ENCODE data around the gene RERE. TPM values are rescaled to one million over a fixed set of nuclear protein-coding genes. Genes with fewer than 3 reads are reported as not detected.

RERE gene
- total RNA-seq, 3 donors from 2014 or later, result 99.5 to 204 (median 174) TPM

GRCh38 chr1:8670371-8670818 lies 147.0 kb downstream of the RERE start:
- no peak for TF ChIP-seq CTCF (IDR thresholded peaks at IDR 0.05)
- no peak overlapping the region for H3K4me3 ChIP-seq
- intact Hi-C loops (cut with DNase I, micrococcal nuclease), result no loop called here
- DNase-seq (no peak), ATAC-seq (no peak)
- no peaks in the 10 kb centered on the region for H3K36me3 ChIP-seq (ENCODE audit: low read depth)
- peaks cover 15% of the 10 kb centered on the region for H3K4me1 ChIP-seq (ENCODE audit: low read depth)
- H3K9me3 ChIP-seq, result no peaks in the 10 kb centered on the region

- Histone ChIP-seq H3K4me3 (no peak overlapping the region), H3K9me3 (no peaks in the 10 kb centered on the region), H3K36me3 (ENCODE audit: low read depth) (no peaks in the 10 kb centered on the region), H3K4me1 (ENCODE audit: low read depth) (peaks cover 13% of the 10 kb centered on the region)
- intact Hi-C loops (cut with DNase I, micrococcal nuclease), result no loop called here
- DNase-seq (no peak), ATAC-seq (no peak)
- TF ChIP-seq CTCF (IDR thresholded peaks at IDR 0.05), result no peak
Measured at GRCh38 chr1:8669606-8670335, 147.7 kb downstream of the RERE start.

- ATAC-seq (no peak), DNase-seq (no peak)
- no peak for TF ChIP-seq CTCF (IDR thresholded peaks at IDR 0.05)
- Histone ChIP-seq H3K4me3 (no peak overlapping the region), H3K4me1 (ENCODE audit: low read depth) (peaks cover 18% of the 10 kb centered on the region), H3K9me3 (no peaks in the 10 kb centered on the region), H3K36me3 (ENCODE audit: low read depth) (no peaks in the 10 kb centered on the region)
- intact Hi-C loops (cut with DNase I, micrococcal nuclease), result no loop called here
Measured at GRCh38 chr1:8667869-8668594, 149.4 kb downstream of the RERE start.

- no peaks in the 10 kb centered on the region for H3K36me3 ChIP-seq (ENCODE audit: low read depth)
- no peak for TF ChIP-seq CTCF (IDR thresholded peaks at IDR 0.05)
- no peak overlapping the region for H3K4me3 ChIP-seq
- H3K4me1 ChIP-seq (ENCODE audit: low read depth), result peaks cover 31% of the 10 kb centered on the region
- intact Hi-C loops (cut with DNase I, micrococcal nuclease), result no loop called here
- DNase-seq (no peak), ATAC-seq (no peak)
- H3K9me3 ChIP-seq, result no peaks in the 10 kb centered on the region
Measured at GRCh38 chr1:8666389-8667167, 150.9 kb downstream of the RERE start.

GRCh38 chr1:8665833-8666232 lies 151.6 kb downstream of the RERE start:
- intact Hi-C loops (cut with DNase I, micrococcal nuclease), result no loop called here
- DNase-seq (no peak), ATAC-seq (no peak)
- Histone ChIP-seq H3K36me3 (ENCODE audit: low read depth) (no peaks in the 10 kb centered on the region), H3K9me3 (no peaks in the 10 kb centered on the region), H3K4me3 (no peak overlapping the region), H3K4me1 (ENCODE audit: low read depth) (peaks cover 35% of the 10 kb centered on the region)
- no peak for TF ChIP-seq CTCF (IDR thresholded peaks at IDR 0.05)

All from mucosa of descending colon (tissue), 3 donors.